ENCODE data around the gene TRIM50.
"Not testable (repeated sequence)": the region's sequence is repeated elsewhere in the genome, so short reads cannot be mapped to it uniquely, and the experiment has no call there.

The TRIM50 gene

DNA sequence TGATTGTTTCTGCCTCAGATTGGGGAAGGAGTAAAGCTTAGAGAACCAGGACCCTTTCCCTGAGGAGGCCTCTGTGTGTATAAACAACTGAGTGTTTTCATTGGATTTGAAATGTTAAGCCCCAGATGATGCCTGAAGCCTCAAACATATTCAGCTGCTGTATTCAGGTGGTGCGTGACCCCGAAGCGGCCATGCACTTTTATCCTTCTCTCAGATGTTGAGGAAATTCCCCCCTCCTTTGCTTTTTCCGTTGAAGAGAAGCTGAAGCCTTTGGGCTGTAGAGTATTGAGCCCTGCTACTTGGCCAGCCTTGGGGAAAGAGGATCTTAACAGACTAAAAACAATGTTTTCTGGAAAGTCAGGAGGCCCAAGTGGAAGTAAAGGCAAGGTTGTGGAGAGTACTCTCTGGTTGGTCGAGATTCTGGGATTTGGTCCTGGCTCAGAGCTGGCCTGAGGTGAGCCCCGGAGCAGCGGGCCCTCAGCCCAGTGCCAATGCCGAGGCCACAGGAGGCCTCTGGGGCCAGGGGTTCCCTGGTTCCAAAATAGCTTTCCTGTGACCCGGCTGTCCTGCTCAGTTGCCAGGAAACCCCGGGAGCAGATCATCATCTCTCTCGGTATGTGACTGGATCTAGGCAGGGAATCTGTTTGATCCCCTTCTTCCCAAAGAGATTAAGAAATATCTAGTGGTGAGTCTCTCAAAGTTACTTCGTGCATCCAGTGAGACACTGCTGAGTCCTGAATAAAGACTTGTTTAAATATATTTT is 22.6 kb upstream of the TRIM50 start:
- no peak for DNase-seq (ENCODE audit: low read depth)

GRCh38 chr7:73349763-73350162 is 21.9 kb upstream of the TRIM50 start:
- DNase-seq (ENCODE audit: low read depth) = no peak

DNA sequence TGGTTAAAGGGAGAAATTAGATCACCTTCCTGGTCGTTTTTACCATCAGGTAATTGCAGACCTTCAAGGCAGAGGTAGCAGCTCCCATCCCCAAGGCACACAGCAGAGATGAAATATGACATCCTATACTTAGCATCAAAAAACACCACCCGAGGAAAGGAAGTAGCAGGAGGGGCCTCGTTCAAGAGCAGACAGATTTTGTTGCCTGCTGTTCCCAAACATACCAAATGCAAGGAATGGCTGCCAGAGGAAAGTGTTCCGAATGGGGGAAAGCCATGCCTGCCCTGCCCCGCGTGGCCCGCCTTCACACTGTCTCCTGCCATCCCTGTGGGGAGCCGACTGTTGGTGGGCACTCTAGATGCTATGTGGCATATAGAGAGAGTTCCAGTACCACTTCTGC is 18.1 kb upstream of the TRIM50 start:
- DNase-seq (ENCODE audit: low read depth) = no peak

GRCh38 chr7:73345538-73345937 is 17.7 kb upstream of the TRIM50 start:
- no peak for DNase-seq (ENCODE audit: low read depth)

DNA sequence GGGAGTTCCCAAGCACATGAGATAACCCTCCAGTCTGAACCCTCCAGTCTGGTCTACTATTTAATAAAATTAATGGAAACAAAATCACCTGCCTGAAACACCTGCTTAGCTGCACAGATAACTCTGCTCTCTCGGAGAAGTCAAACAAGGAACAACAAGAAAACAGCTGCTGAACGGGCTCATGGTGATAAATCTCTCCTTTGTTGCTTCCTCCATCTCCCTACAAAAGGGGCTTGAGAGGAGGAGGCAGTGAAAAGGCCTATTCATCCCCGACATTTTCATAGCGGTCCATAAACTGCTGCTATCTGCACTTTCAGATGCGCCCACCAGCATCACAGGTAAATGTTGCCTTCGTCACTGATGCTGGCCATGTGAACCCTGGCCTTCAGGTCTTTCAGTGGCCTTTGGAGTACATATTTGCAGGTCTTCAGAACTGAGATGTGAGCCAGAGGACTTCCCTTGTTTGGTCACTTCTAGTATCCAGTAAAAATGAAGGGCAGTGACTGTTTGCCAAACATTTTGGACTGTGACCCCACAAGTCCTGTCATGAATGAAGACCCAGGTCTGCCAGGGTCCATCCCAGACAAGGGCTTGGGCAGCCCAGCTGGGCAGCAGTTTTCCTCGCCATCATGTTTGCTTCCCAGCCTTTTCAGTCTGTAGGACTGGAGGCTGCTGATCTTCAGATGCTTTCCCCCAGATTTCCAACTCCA is 15.9 kb upstream of the TRIM50 start:
- DNase-seq (ENCODE audit: low read depth) = no peak

GRCh38 chr7:73342645-73343044 is 14.8 kb upstream of the TRIM50 start:
- no peak for DNase-seq (ENCODE audit: low read depth)

GRCh38 chr7:73341877-73342276 is 14.0 kb upstream of the TRIM50 start:
- DNase-seq (ENCODE audit: low read depth) = no peak

DNA sequence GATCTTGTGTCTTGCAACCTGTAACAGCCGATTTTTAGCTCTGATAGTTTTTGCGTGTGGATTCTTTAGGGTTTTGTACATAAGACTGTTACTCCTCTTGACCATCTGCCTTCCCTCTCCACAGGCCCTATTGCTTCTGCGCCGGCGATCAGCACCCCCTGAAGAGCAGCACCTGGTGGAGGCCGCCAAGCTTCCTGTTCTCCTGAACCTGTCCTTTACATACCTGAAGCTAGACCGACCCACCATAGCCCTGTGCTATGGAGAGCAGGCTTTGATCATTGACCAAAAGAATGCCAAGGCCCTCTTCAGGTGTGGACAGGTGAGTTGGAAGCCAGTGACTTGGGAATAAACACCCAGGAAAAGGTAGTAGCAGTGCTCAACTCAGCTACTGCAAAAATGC is 12.6 kb upstream of the TRIM50 start:
- DNase-seq (ENCODE audit: low read depth) = no peak

- no peak for DNase-seq (ENCODE audit: low read depth)
Observed at GRCh38 chr7:73338321-73338720, 10.4 kb upstream of the TRIM50 start.

DNA sequence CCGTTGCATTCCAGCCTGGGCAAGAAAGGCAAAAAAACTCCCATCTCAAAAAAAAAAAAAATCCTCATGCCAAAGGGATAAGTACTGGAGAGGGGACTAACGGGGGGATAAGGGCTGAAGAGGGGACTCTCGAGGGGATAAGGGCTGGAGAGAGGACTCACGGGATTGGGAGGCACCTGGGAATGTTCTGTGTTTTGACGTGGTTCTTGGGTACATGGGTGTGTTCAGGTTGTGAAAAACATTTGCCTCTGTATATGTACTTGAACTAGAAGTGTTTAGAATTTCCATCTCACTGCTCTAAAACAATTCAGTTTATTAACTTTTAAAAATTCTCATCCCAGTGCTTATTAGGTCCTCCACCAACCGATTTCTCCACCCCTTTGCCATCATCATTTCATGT is 4.6 kb upstream of the TRIM50 start:
- no peak for DNase-seq (ENCODE audit: low read depth)

GRCh38 chr7:73330772-73331171 is 2.9 kb upstream of the TRIM50 start:
- DNase-seq (ENCODE audit: low read depth) = no peak

DNA sequence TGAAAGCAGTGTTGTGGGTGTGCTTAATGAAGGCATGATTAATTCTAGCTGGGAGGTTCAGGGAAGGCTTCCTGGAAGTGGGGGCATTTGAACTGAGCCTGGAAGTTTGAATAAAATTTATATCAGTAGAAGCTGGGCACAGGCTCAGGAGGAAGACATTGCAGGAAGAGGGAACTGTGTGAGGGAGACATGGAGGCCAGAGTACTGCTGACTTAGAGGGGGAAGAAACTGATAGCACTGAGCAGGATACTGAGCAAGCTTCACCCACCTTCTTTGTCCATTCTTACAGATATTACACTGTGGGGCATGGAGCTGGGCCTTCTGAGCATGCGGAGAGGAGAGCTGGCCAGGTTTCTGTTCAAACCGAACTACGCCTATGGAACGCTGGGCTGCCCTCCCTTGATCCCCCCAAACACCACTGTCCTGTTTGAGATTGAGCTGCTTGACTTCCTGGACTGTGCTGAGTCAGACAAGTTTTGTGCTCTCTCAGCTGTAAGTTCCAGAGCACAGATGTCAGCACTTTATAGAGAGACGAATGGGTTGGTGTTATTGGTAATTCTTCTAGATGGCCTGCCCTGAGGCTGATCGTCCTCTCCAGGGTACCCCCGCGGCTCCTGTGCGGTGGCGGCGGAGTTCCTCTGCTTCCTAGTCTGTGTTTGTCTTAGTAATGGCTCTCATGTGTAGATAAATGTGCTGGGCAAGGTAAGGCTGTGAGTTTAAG is 2.1 kb upstream of the TRIM50 start:
- DNase-seq (ENCODE audit: low read depth) = no peak

DNA sequence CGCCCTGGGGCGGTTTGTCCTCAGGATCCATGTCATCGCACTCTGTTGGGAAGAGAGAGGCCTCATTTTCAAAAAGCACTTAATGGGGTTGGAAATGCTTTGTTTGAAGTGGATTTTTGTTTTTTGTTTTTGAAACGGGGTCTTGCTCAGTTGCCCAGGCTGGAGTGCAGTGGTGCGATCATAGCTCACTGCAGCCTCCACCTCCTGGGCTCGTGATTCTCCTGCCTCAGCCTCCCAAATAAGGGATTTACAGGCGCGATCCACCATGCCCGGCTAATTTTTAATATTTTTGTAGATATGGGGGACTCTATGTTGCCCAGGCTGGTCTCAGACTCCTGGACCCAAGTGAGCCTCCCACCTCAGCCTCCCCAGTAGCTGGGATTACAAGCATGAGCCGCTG is 814 bp upstream of the TRIM50 start:
- DNase-seq (ENCODE audit: low read depth) = no peak

- DNase-seq (ENCODE audit: low read depth) = not testable (repeated sequence)
Observed at GRCh38 chr7:73327449-73327848, 433 bp downstream of the TRIM50 start.

- not testable (repeated sequence) for DNase-seq (ENCODE audit: low read depth)
Observed at GRCh38 chr7:73325424-73325823, 2.5 kb downstream of the TRIM50 start.

GRCh38 chr7:73324081-73324845 is 3.6 kb downstream of the TRIM50 start:
- peak; percentile 30 for DNase-seq (ENCODE audit: low read depth)

- not testable (repeated sequence) for DNase-seq (ENCODE audit: low read depth)
Observed at GRCh38 chr7:73323434-73324080, 4.3 kb downstream of the TRIM50 start.

DNA sequence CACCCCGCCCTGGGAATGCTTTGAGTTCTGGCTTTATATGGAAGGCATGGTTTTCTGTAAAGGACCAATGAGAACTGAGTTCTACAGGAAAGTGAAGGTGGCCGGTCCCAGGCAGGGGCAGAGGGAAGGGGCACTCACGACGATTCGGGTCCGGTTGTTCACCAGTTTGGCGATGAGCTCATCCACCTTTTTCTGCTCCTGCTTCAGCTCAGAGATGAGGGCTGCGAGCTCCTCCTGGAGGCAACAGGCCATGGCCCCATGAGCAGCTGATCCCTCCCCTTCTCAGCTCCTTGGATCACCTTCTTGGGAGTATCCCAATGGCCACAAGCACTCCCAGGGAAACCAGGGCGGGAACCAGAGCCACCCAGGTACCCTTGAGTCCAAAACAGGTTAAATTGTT is 7.9 kb downstream of the TRIM50 start:
- DNase-seq (ENCODE audit: low read depth) = not testable (repeated sequence)

DNA sequence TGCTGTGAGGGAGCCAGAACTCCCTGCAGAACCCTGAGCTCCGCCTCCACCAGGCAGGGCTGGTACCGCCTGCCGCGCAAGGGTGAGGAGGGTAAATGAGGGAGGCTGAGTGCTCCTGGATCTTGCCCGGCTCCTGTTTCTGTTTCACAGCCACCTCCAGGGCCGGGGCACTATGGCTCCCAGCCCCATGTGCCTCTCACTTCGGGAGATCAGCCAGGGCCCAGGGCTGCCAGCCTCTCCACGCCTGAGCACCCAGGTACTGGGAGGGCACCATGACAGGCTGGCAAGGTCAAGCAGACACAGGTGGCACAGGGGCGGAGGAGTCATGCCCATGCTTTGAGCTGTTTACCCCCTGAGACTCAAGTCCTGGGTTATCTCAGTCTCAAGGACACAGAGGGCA is 8.3 kb downstream of the TRIM50 start:
- not testable (repeated sequence) for DNase-seq (ENCODE audit: low read depth)

GRCh38 chr7:73318656-73319204 is 9.2 kb downstream of the TRIM50 start:
- not testable (repeated sequence) for DNase-seq (ENCODE audit: low read depth)

DNA sequence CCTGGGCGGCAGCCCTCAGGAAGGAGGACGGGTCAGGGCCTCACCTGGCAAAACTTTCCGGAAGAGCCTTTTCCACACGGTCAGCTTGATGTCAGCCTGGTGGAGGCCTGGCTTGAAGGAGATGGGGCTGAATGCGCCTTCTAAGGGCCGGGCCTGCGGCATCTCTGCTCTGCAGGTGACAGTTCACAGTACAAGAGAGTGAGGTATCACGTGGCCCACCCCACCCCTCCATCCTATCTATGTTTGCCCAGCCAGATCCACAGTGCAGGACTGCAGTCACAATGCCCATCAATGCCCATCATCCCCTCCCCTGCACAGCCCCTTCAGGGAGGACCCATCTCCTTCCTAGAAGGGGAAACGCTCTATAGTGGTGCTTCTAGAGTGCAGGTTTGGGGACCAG is 11.4 kb downstream of the TRIM50 start:
- no peak for DNase-seq (ENCODE audit: low read depth)
